Glomerular visceral epithelial cell (primary cell): Measurements from ENCODE around the gene TAF10.

Experiments used
- DNase-seq: peaks from one replicate; pipeline ENCODE4 v3.0.0-alpha.2; 2016; ENCODE audit errors: extremely low spot score

Gene TAF10

GRCh38 chr11:6640985-6641701 is 29.1 kb upstream of the TAF10 start:
- no peak for DNase-seq

DNA sequence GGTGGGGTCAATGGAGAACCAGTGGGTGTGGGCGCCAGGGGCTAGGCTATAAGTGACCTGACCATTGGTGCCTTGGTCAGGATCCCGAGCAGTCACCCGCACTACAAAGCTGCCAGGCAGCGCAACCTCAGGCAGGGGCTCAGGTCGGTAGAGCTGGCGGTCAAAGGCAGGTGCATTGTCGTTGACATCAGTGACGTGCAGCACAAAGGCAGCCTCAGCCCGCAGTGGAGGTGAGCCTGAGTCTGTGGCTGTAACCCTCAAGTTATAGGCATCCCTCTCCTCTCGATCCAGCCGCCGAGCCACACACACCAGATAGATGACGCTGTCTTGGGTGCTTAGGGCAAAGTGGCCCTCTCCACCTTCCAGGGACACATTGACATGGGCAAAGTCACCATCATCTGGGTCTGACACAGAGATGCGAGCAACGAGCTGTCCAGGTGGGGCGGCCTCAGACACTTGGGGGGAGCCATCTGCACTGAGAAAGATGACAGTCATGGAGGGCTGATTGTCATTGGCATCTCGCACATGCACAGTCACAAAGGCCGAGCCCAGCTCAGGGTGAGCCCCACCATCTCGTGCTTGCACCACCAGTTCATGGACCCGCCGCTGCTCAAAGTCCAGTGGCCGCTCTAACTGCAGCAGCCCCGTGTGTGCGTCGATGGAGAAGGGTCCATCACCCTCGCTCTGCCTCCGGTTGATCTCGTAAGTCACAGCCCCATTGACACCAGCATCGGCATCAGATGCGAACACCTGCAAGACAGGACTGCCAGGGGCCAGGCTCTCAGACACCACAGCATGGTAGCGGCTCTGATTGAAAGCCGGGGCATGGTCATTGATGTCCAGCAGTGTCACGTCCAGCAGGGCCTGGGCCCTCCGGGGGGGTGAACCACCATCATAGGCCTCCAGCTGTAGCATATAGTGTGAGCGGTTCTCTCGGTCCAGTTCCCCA is 28.3 kb upstream of the TAF10 start:
- DNase-seq = no peak

DNA sequence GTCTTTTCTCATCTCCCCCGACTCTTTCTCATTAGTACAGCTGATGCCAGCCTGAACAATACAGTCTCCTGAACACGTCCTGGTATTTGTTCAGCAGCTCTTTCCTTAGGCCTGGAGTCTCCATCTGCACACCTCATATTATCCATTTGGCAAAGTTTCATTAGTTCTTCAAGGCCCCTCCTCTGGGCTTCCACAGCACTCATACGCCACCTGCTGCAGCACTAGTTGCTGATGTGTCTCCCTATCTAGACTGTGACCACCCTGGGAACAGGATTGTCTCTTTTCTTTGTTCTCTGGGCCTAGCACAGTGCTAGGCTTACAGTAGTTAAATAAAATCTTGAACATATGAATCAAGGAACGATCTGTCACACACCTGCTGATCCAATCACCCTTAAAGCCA is 26.4 kb upstream of the TAF10 start:
- no peak for DNase-seq

DNA sequence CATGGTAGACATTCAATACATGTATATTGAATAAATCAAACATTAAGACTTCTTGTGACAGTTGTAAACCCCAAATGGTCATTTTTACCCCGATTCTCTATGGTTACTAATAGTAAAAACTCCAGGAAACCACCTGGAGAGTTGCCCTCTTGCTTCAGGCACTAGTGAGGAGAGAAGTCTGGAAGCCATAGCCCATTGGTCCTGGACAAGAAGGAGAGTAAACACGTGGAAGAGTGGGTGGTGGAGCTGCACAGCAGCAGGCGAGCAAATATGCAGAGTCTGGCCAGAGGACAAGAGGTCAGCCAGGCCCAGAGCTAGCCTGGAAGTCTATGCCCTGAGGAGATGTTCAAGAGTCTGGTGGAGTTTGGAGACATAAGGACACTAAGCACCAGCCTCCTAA is 25.9 kb upstream of the TAF10 start:
- no peak for DNase-seq

GRCh38 chr11:6636480-6636879 is 24.5 kb upstream of the TAF10 start:
- no peak for DNase-seq

GRCh38 chr11:6635082-6635932 is 23.3 kb upstream of the TAF10 start:
- no peak for DNase-seq

DNA sequence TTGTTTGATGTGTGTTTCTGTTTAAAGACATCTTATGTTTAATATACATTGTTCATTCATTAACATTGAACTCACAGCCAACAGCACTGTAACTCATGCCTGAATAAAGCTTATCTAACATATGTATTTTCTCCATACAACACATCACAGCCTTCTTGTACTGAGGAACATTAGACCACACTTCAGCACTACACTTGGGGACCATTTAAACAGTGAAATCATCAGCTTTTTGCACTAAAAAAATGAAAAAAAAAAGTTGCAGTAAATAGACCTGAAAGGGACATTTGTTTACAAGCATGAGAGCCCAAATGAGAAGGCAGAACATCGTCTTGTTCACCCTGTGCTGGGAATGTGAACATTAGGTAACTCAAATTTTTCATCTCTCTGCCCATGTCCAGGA is 22.5 kb upstream of the TAF10 start:
- DNase-seq = no peak

DNA sequence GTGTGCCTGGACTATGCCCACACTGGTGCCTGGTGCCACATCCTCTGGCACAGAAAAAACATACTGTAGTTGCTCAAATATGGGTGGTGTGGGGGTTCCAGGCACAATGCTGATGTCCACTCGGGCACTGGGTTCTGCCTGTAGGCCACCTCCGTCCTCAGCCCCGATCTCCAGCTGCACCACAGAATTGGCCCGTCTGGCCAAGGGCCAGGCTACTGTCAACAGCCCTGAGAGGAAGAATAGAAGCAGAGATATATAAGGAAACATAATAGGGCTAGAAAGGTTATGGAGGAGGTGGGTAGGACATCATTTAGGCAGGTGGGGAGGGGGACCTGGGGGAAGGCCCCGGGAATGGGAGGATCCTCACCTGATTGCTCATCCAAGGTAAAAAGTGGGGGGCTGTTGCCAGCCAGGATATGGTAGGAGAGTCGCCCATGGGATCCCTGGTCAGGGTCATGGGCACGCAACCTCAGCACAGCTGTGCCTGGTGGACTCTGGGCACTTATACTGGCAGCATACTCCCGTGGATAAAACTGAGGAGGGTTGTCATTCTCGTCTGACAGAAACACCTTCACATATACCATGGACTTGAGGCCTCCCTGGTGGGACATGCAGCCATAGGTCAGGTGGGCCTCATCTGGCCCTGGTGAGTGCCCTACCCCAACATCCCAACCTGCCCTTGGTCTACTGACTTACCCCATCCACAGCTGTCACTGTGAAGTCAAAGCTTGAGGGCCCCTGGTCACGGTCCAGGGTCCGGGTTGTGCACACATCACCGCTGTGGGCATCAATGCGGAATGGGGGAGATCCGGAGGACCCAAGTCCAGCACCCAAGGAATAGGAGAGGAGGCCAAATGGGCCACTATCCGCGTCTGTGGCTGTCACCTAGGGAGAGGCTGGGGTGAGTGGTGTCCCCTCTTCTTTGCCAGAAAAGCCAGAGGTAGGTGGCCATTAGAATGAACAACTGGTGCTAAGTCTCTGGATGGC is 21.7 kb upstream of the TAF10 start:
- DNase-seq = no peak

DNA sequence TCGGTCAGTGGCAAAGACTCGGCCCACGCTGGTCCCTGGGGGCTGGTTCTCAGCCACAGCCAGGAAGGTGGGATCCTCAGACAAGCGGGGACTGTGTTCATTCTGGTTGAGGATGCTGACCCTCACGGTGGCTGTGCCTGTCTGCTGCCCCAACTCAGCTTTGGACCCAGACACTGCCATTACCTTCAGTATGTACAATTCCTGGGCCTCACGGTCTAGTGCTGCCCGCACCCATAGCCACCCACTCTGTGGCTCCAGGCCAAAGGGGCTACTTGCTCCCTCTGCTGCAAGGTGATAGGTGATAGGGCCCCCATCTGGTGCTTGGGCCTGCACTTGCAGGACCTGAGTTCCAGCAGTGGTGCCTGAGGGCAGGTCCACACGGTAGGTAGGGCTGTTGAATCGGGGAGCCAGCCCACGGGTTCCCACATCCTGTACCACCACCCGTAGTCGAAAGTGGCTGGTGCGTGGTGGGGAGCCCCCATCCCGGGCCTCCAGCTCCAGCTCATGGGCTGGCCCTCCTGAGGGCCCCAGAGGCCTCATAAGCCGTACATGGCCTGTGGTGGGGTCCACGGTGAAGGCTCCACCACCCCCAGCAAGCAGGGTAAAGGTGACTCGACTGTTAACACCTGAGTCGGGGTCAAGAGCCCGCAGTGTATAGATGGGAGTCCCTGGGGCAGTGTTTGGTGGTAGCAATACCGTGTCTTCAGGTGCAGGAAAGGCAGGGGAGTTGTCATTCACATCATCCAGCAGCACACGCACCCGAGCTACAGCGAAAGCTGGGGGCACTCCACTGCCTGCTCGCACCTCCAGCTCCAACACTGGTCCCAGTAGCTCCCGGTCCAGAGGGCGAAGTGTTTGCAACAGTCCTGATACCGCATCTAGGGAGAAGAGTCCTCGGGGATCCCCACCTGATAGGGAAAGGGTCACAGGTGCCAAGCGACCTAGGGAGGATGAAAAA is 20.4 kb upstream of the TAF10 start:
- DNase-seq = no peak

DNA sequence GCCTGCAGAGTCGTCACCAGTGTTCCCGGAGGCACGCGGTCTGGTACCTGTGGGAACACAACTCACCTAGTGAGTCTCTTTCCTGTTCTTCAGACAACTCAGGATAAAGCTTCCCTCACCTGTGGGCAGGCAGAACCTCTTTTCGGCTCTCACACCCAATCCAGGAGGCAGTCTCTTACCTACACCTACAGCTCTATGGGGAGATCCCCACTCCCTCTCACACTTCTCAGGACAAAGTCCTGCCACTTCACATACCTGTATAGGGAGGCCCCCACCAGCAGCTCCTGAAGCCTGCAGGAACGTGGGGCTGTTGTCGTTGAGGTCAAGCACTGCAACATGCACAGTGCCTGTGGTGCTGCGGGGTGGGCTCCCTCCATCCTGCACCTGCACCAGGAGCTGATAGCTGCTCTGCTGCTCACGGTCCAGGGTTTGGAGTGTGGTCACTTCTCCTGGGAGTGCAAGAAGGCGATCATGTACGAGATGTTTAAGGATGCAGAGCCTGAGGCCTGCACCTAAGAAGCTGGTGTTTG is 19.4 kb upstream of the TAF10 start:
- DNase-seq = no peak

GRCh38 chr11:6630632-6631291 is 18.7 kb upstream of the TAF10 start:
- no peak for DNase-seq

DNA sequence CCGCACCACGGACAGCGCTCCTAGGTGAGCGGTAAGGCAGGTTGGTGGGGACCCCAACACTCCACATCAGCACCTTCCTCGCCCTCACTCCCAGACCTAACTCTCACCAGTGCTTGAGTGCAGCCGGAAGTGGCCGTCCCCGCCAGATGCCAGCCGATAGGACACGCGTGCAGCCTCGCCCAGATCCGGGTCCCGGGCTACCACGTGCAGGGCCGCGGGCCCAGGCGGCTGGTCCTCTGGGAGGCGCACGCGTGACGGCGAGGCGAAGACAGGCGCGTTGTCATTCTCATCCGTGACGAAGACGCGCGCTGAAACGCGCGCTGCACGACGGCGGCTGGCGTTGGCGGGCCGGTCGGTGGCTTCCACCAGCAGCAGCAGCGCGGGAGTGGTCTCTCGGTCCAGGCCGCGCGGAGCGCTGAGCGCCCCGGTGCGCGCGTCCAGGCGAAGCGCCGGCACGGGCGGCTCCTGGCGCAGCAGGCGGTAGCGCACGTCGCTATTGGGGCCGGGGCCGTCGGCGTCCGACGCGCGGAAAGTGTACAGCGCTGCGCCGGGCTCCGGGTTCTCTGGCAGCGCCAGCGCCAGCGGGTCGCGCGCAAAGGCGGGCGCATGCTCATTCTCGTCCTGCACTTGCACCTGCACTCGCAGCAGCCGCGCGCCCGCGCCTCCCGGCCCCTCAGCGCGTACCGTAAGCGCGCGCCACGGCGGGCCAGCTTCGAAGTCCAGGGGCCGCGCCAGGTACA is 18.0 kb upstream of the TAF10 start:
- no peak for DNase-seq

DNA sequence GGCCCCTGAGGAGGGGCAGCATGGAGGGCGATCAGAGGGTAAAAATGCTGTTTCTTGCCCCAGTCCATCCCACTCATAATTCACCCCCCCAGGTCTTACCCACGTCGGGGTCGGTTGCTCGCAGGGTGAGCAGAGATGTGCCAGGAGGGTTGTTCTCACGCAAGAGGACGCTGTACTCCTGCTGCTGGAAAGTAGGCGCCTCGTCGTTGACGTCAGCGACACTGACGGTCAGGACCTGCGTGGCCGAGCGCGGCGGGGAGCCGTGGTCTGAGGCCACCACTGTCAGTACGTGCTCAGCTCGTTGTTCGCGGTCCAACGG is 17.5 kb upstream of the TAF10 start:
- DNase-seq = no peak

DNA sequence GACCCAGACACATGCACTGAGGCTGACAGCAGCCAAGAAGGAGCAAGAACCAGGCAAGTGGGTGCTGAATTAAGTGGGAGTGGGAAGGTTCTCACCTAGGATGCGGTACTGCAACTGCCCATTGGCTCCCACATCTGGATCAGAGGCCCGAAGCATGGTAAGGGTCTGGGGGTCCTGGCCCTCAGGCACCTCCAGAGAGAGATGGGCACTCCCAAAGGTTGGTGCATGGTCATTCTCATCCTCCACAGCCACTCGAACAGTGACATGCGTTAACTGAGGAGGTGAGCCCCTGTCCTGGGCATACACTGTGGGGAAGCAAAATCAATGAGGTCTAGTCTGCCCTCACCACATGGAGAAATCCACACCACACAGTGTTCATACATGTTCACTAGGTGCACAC is 16.5 kb upstream of the TAF10 start:
- no peak for DNase-seq

- DNase-seq = no peak
Observed at GRCh38 chr11:6627762-6628241, 15.8 kb upstream of the TAF10 start.

GRCh38 chr11:6626971-6627761 is 15.2 kb upstream of the TAF10 start:
- DNase-seq = no peak

- no peak for DNase-seq
Observed at GRCh38 chr11:6625832-6626420, 13.9 kb upstream of the TAF10 start.
